Measurements from ENCODE around the gene ITIH6.

DNA sequence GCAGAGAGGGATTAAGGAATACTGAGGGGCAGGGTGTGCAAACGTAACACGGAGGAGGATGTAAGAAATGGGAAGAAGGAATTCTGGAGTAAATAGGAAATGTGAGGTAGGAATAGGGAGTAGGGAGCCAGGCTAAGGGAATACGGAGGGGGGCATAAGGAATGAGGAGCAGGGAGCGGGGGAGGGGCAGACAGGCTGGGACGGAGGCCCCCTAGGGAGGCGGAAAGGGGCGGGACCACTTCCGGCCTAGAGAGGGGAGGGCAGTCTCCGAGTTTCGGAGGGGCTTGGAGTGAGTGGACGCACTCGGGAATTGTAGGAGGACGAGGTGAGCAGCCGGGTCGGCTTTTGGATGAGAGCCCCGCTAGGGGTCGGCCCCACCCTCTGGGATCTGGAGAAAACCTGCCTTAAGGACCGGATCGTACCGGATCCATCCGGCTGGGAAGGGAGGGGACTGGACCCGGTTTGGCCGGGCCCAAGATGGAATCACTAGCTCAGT, 10.1 kb upstream of the ITIH6 start:
- no peak for TF ChIP-seq POLR2AphosphoS5 (IDR thresholded peaks at IDR 0.05; ENCODE audit: low read depth, low read length)
- no peak for TF ChIP-seq FOXP2 (optimal IDR thresholded peaks at IDR 0.05; ENCODE audit: borderline replicate concordance, extremely low read depth, extremely low read length, insufficient read depth)
